Iris pigment epithelial cell (primary cell): ENCODE measurements around the gene MUC5AC.
"Not testable (repeated sequence)": the region's sequence is repeated elsewhere in the genome, so short reads cannot be mapped to it uniquely, and the experiment has no call there.

Experiments used
- DNase-seq: peaks from one replicate; pipeline ENCODE4 v3.0.0-alpha.2; 2011; ENCODE audit warnings: low read depth

Gene MUC5AC

GRCh38 chr11:1208394-1209261, 50.9 kb downstream of the MUC5AC start:
- no peak for DNase-seq

GRCh38 chr11:1209371-1210057, 51.8 kb downstream of the MUC5AC start:
- no peak for DNase-seq

- no peak for DNase-seq
Observed at GRCh38 chr11:1211838-1212237, 54.1 kb downstream of the MUC5AC start.

DNA sequence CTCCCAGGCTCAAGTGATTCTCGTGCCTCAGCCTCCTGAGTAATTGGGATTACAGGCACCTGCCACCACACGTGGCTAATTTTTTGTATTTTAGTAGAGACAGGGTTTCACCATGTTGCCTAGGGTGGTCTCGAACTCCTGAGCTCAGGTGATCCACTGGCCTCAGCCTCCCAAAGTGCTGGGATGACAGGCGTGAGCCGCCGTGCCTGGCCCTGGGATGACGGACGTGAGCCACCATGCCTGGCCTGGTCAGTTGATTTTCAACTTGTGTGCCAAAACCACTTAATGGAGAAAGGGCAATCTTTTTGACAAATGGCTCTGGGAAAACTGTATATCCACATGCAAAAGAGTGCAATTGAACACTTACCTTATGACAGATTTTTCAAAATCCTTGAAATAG, 58.1 kb downstream of the MUC5AC start:
- not testable (repeated sequence) for DNase-seq

DNA sequence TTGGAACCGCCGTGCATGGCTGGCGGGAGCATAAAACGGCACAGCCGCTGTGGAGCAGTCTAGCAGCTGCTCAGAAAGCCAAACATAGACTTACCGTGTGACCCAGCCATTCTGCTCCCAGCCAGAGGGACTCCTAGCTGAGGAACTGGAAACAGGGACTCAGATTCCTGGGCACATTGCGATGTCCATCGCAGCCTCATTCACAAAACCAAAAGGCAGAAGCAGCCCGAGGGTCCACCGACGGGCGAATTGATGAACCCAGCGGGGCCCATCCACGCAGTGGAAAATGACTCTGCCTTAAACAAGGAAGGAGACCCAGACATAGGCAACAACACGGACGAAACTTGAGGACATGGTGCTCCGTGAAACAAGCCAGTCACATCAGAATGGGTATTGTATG, 59.4 kb downstream of the MUC5AC start:
- no peak for DNase-seq

GRCh38 chr11:1218256-1218787, 60.6 kb downstream of the MUC5AC start:
- DNase-seq: no peak

DNA sequence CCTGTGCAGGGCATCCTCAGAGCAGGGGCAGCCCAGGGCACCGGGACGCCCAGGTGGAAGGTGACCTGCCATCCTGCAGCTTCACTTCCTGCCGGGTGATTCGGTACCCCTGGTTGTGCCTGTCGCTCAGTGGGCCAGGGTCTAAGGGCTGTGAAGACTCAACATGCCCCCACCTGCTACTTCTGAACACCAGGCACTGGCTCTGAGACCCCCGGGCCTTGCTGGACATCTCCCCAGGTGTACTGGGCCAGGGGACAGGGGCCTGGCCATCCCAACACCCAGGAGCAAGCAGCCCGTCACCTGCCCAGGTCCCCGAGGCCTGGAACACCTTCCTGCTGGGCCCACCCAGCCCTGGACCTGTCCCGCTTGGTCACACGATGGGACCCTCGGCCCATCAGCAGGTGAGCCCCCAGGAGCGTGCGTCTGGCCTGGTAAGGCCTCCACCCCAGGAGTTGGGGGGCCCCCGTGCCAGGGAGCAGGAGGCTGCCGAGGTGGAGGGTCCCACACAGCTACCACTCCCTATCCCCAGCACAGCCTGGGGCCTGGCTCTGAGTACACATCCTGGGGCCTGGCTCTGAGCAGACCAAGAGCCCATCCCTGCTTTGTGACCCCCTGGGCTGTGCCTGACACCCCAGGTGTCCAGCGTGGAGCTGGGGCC, 61.2 kb downstream of the MUC5AC start:
- no peak for DNase-seq

DNA sequence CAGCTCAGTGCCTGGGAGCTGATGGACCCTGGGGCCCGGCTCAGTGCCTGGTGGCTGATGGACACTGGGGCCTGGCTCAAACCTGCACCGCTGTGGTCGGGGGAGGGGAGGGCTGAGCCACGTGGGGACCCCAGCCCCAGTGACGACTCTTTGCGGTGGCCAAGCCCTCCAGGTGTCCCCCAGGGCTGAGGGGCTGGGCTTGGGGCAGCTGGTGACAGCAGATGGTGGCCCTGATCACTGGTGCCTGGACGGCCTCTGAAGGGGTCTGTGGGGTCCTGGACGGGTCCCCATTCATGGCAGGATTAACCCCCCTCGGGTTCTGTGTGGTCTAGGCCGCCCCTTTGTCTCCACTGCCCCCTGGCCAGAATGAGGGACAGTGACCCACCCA, 61.7 kb downstream of the MUC5AC start:
- no peak for DNase-seq

DNA sequence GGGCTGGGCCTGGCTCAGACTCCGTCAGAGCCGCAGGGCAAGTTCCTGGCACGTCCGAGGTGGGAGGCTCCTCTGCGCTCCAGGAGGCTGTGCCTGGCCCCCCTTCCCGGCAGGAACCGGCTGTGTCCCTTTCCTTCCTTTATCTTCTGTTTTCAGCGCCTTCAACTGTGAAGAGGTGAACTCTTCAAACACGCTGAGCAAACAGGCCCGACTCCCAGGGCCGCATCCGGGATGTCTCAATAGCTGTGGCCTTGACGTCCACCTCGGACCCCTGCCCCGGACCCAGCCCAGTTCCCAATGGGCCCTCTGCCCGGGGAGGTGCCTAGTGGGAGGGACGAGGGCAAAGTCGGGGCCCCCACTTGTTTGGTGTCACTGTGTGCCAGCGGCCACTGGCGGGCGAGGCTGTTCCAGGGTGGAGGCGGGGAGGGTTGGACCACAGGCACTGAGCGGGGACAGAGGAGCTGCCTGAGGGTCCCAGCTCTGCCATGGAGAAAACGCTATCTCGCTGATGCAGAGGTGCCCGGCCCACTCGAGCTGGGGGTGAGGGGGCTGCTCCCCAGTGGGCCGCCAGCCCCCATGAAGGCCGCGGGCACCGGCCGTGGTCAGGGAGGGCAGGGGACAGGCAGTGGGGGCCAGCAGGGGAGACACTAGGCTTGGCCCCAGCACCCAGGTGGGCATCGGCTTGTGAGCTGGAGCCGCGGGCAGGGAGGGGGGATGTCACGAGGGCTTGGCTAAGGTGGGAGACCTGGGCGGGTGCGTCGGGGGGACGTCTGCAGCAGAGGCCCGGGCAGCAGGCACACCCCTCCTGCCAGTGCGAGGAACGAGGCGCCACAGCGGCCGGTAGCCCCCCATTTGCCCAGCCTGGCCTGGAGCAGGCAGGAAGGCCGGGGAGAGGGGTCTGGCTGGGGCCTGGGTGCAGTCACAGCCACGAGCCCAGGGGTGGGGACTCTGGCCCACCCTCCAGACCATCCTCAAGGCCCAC, 62.4 kb downstream of the MUC5AC start:
- DNase-seq: no peak

DNA sequence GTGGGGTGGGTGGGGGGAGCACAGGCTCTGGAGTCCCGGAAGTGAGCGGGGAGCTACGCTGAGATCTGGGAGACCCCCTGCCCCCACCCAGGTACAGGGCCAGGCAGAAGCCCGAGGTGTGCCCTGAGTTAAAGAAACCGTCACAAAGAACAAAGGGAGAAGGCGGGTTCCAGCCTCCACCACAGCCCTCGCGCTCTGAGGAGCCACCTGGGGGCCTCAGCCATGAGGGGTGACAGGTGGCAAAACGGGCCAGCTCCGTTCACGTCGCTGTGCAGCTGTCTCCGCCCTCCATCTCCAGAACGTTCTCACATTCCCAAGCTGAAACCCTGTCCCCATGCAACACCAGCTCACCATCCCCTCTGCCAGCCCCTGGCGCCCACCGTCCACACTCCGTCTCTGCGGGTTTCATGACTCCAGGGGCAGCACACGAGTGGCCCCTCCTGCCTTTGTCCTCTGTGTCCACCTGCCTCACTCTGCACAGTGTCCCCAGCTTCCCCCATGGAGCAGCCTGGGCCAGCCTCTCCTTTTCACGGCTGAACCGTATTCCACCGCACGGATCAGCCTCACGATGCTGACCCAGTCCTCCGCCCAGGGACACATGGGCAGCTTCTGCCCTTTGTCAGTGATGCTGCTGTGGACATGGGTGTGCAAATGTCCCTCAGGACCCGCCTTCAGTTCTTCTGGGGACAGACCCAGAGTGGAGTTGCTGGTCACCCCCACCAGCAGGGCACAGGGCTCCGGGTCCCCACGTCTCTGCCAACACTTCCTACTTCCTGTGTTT, 63.4 kb downstream of the MUC5AC start:
- DNase-seq: no peak

DNA sequence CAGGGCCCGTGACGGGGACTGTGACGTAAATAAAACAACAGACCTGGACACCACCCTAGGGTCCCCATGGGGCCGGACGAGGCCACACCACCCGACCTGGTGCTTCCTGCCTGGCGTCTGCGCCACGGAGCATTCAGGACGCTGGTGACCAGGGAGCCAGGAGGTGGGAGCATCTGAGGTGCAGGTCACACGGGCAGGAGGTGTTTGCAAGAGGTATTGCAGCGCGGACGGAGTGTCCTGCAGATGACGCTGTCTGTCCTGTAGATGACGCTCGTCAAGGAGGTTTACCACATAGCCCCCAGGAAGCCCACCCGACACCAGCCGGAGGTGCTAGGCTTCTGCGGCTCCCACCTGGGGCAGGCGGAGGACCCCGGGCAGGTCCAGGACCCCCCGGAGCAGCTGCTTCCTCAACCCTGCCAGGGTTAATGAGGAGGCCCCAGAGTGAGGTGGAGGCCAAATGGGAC, 64.1 kb downstream of the MUC5AC start:
- no peak for DNase-seq

GRCh38 chr11:1222491-1223345, 65.0 kb downstream of the MUC5AC start, which contains the start of gene MUC5B:
Gene MUC5B, plus strand, starts transcription at chr11:1223066. Its CDS starts 58 bp downstream, at chr11:1223124.
- DNase-seq: no peak

GRCh38 chr11:1223346-1224110, 65.8 kb downstream of the MUC5AC start:
- no peak for DNase-seq

- DNase-seq: no peak
Observed at GRCh38 chr11:1224111-1224490, 66.3 kb downstream of the MUC5AC start.

GRCh38 chr11:1224491-1225385, 67.0 kb downstream of the MUC5AC start:
- no peak for DNase-seq

DNA sequence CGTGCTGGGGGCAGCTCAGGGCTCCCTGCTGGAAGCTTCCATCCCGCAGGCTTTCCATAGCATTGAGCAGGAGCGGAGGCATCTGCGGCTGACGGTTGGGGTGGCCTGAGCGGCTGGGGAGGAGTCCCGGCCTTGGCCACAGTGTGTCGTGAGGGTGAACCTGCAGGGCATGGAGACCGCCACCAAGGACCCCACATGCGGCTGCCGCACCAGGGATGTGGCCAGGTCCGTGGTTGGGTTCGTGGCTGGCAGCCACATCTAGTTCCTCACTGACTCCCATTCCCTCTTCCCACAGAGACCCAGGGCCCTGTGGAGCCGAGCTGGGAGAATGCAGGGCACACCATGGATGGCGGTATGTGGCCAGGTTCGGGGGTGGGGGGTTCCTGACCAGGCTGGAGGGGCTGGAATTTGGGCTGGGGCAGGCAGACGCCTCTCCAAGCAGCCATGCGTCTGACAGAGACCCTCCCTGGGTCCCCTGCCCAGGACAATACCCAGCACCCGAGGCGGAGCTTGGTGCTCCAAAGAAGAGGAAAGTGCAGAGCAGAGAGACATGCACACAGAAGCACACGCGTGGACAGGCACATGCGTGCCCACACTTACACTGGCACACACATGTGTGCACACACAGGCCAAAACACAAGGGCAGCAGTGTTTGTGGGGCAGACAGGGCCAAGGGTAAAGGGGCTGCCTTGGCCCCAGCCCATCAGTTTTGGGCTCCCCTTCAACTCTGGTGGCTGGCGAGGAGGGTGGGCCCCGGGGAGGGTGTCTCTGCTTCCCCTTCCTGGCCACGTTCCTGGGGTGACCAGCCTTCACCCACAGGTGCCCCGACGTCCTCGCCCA, 67.9 kb downstream of the MUC5AC start:
- no peak for DNase-seq
